Prostate gland (tissue), 2 donors: ENCODE results near the gene BICC1. TPM values are rescaled to one million over a fixed set of nuclear protein-coding genes. Genes with fewer than 3 reads are reported as not detected.

ENCODE experiments used
- DNase-seq: peaks from one replicate; pipeline ENCODE4 v3.0.0-alpha.2; 2019; ENCODE audit warnings: low spot score
- H3K27ac ChIP-seq, 2 donors: fragments of 200-600 bp; sonication (generic); 2 replicates each; pipeline ENCODE4 v1.5.1; 2017 to 2019
- H3K27me3 ChIP-seq: fragments of 200-600 bp; sonication (generic); replicated peaks from 2 replicates; pipeline ENCODE4 v1.5.1; 2019; ENCODE audit not compliant: insufficient read depth
- H3K36me3 ChIP-seq, 2 donors: fragments of 200-600 bp; sonication (generic); 1 replicate in 1 of 2; 2 replicates in 1 of 2; pipeline versions ENCODE4 v1.5.1 to v1.8.1; 2017 to 2019
- H3K4me1 ChIP-seq: fragments of 200-600 bp; sonication (generic); replicated peaks from 2 replicates; pipeline ENCODE4 v1.5.1; 2019
- H3K4me3 ChIP-seq, 2 donors: fragments of 200-600 bp; sonication (generic); 2 replicates each; pipeline ENCODE4 v1.5.1; 2017 to 2019
- H3K9me3 ChIP-seq: fragments of 200-600 bp; sonication (generic); 2 replicates; pipeline ENCODE4 v1.5.1; 2017
- CTCF ChIP-seq, 4 experiments: fragments of 200-600 bp in 2 of 4; fragments of 450-650 bp in 2 of 4; sonication (generic) in 2 of 4; IDR thresholded peaks; 1 replicate in 3 of 4; 2 replicates in 1 of 4; pipeline ENCODE4 v1.5.1; 2016 to 2019; ENCODE audit warnings: antibody characterized with exemption in 4 of 4, mild to moderate bottlenecking in 2 of 4, moderate library complexity in 2 of 4
- POLR2A ChIP-seq: fragments of 450-650 bp; IDR thresholded peaks from one replicate; pipeline ENCODE4 v1.6.1; 2016; ENCODE audit warnings: antibody characterized with exemption, mild to moderate bottlenecking
- POLR2AphosphoS5 ChIP-seq: sonication (generic); formaldehyde crosslinking; IDR thresholded peaks from one replicate; pipeline ENCODE4 v1.6.1; 2017; ENCODE audit warnings: antibody characterized with exemption
- WGBS: methylation state at CpG from one replicate; pipeline ENCODE4 v1.1.5; 2018; 5-methylcytosine and 5-hydroxymethylcytosine counted together
- intact Hi-C: fragments of 100-400 bp; cut with DNase I; formaldehyde crosslinking; loops from one replicate; pipeline ENCODE4 v1.14.2; 2022
- total RNA-seq, 2 donors: library from RNA; depleted of rRNA; stranded (reverse); fragments of >200 nt; gene quantifications; one replicate each; pipeline ENCODE4 v1.1.0, GENCODE V29; 2016

The BICC1 gene
- total RNA-seq, 2 donors from 2014 or later = 5.1 to 12.7 TPM

- Histone ChIP-seq H3K36me3 (no peaks in the 10 kb centered on the region), H3K4me1 (no peaks in the 10 kb centered on the region), H3K27me3 (no peaks in the 10 kb centered on the region), H3K27ac (no peak overlapping the region), H3K4me3 (no peak overlapping the region), H3K9me3 (no peaks in the 10 kb centered on the region)
- TF ChIP-seq POLR2AphosphoS5 = no peak
- TF ChIP-seq POLR2A = no peak
- no peak for TF ChIP-seq CTCF (IDR thresholded peaks at IDR 0.05)
- intact Hi-C loops = no loop called here
- no peak for DNase-seq
- WGBS = 78% methylated on average over 2 of the region's 2 CpGs
Observed at GRCh38 chr10:58691528-58691927, 178.9 kb downstream of the BICC1 start.

GRCh38 chr10:58693919-58694318 is 181.2 kb downstream of the BICC1 start:
- Histone ChIP-seq H3K9me3 (no peaks in the 10 kb centered on the region), H3K27me3 (no peaks in the 10 kb centered on the region), H3K4me1 (no peaks in the 10 kb centered on the region), H3K36me3 (no peaks in the 10 kb centered on the region), H3K4me3 (no peak overlapping the region), H3K27ac (no peak overlapping the region)
- 88% methylated on average over 2 of the region's 2 CpGs for WGBS
- TF ChIP-seq CTCF (IDR thresholded peaks at IDR 0.05) (no peak), POLR2A (no peak), POLR2AphosphoS5 (no peak)
- no peak for DNase-seq
- intact Hi-C loops = no loop called here

GRCh38 chr10:58695022-58695421 is 182.3 kb downstream of the BICC1 start:
- intact Hi-C loops = no loop called here
- H3K27me3 ChIP-seq = no peaks in the 10 kb centered on the region
- H3K4me1 ChIP-seq = no peaks in the 10 kb centered on the region
- no peak for DNase-seq
- no peak for TF ChIP-seq CTCF (IDR thresholded peaks at IDR 0.05)
- TF ChIP-seq POLR2A = no peak
- TF ChIP-seq POLR2AphosphoS5 = no peak
- H3K27ac ChIP-seq = no peak overlapping the region
- no peaks in the 10 kb centered on the region for H3K9me3 ChIP-seq
- no peaks in the 10 kb centered on the region for H3K36me3 ChIP-seq
- no peak overlapping the region for H3K4me3 ChIP-seq
- WGBS = 72% methylated on average over 5 of the region's 5 CpGs

GRCh38 chr10:58696736-58697135 is 184.1 kb downstream of the BICC1 start:
- Histone ChIP-seq H3K4me1 (no peaks in the 10 kb centered on the region), H3K27me3 (no peaks in the 10 kb centered on the region), H3K27ac (no peak overlapping the region), H3K36me3 (no peaks in the 10 kb centered on the region), H3K4me3 (no peak overlapping the region), H3K9me3 (no peaks in the 10 kb centered on the region)
- WGBS = 31% methylated on average over 4 of the region's 4 CpGs
- intact Hi-C loops = no loop called here
- TF ChIP-seq POLR2A = no peak
- no peak for DNase-seq

- Histone ChIP-seq H3K9me3 (no peaks in the 10 kb centered on the region), H3K4me3 (no peak overlapping the region), H3K27ac (no peak overlapping the region), H3K36me3 (no peaks in the 10 kb centered on the region), H3K4me1 (no peaks in the 10 kb centered on the region), H3K27me3 (no peaks in the 10 kb centered on the region)
- TF ChIP-seq CTCF (IDR thresholded peaks at IDR 0.05) = no peak
- no peak for TF ChIP-seq POLR2AphosphoS5
- no peak for TF ChIP-seq POLR2A
- DNase-seq = no peak
- 100% methylated on average over 3 of the region's 3 CpGs for WGBS
- intact Hi-C loops = no loop called here
Observed at GRCh38 chr10:58697691-58698090, 185.0 kb downstream of the BICC1 start.
